ENCODE data around the gene HERC4. TPM values are rescaled to one million over a fixed set of nuclear protein-coding genes. Genes with fewer than 3 reads are reported as not detected.
"Not testable (repeated sequence)": the region's sequence is repeated elsewhere in the genome, so short reads cannot be mapped to it uniquely, and the experiment has no call there.

The HERC4 gene
- total RNA-seq, 2 donors from 2014 or later: 22.0 to 22.5 TPM

- Histone ChIP-seq H3K4me1 (no peaks in the 10 kb centered on the region), H3K9me3 (peaks cover 0 to 12% of the 10 kb centered on the region in 2 donors), H3K4me3 (no peak overlapping the region), H3K27ac (no peak overlapping the region), H3K36me3 (peaks cover 34% of the 10 kb centered on the region), H3K27me3 (no peaks in the 10 kb centered on the region)
- TF ChIP-seq CTCF (IDR thresholded peaks at IDR 0.05): no peak
- DNase-seq (ENCODE audit: low spot score): no peak
These were observed 105.2 kb downstream of the HERC4 start for GRCh38 chr10:67969875-67970274.

DNA sequence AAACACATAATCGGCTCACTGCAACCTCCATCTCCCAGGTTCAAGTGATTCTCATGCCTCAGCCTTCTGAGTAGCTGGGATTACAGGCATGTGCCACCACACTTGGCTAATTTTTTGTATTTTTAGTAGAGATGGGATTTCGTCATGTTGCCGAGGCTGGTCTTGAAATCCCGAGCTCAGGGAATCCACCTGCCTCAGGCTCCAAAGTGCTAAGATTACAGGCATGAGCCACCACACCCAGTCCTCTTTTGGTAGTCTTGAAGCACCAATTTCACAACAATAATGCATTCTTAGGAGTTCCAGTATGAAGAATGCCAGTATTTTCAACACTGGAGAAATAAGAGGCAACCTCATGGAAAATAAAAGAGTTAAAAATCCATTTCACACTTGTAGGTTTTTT is 109.0 kb downstream of the HERC4 start:
- H3K4me1 ChIP-seq; DNase-seq (ENCODE audit: low spot score); H3K27ac ChIP-seq; H3K9me3 ChIP-seq; H3K27me3 ChIP-seq; H3K4me3 ChIP-seq: not testable (repeated sequence)
- H3K36me3 ChIP-seq: peaks cover 16% of the 10 kb centered on the region

DNA sequence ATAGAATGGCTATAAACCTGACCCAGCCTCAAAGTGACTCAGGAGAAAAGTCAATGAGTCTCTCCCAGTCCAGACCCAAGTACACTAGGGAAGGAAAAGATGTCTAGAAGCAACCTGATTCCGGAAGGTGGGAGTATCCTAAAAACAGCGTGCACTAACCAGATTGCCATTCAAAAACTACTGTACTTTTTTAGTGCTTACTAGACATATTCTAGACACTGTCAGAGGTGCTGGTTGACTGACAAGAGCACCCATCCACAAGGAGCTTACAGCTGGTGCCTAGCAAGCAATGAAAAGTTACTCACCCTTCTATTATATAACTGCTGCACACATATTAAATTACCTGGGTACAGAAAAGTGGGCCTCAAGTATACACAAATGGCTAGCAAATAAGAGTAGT is 109.6 kb downstream of the HERC4 start:
- no peak for TF ChIP-seq CTCF (IDR thresholded peaks at IDR 0.05)
- Histone ChIP-seq H3K36me3 (peaks cover 16% of the 10 kb centered on the region), H3K4me3 (no peak overlapping the region), H3K4me1 (no peaks in the 10 kb centered on the region), H3K9me3 (no peaks in the 10 kb centered on the region), H3K27ac (no peak overlapping the region), H3K27me3 (no peaks in the 10 kb centered on the region)
- no peak for DNase-seq (ENCODE audit: low spot score)

- H3K9me3 ChIP-seq: no peaks in the 10 kb centered on the region
- H3K4me1 ChIP-seq: no peaks in the 10 kb centered on the region
- H3K36me3 ChIP-seq: peaks cover 14% of the 10 kb centered on the region
- no peak overlapping the region for H3K4me3 ChIP-seq
- H3K27ac ChIP-seq: no peak overlapping the region
- no peak for TF ChIP-seq CTCF (IDR thresholded peaks at IDR 0.05)
- H3K27me3 ChIP-seq: no peaks in the 10 kb centered on the region
- DNase-seq (ENCODE audit: low spot score): no peak
These were observed 115.1 kb downstream of the HERC4 start for GRCh38 chr10:67959839-67960476.

- H3K36me3 ChIP-seq: peaks cover 33% of the 10 kb centered on the region
These were observed 119.5 kb downstream of the HERC4 start for GRCh38 chr10:67955614-67956013.

DNA sequence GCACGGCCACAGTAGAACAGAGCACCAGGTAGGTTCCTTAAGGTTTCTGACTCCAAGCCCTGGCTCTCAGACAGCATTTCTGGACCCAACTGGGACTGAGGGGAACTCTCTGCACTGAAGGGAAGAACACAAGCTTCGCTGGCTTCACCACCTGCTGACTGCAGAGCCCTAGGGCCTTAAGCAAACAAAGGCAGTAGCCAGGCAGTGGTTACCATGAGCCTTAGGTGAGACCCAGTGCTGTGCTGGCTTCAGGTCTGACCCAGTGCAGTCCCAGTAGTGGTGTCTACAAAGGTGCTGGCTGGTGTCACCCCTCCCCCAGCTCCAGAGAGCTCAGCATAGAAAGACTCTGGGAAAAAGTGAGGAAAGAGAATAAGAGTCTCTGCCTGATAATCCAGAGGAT is 131.2 kb downstream of the HERC4 start:
- no peak for DNase-seq (ENCODE audit: low spot score)
- Histone ChIP-seq H3K4me1 (no peaks in the 10 kb centered on the region), H3K9me3 (no peaks in the 10 kb centered on the region), H3K36me3 (peaks cover 8% of the 10 kb centered on the region), H3K27me3 (no peaks in the 10 kb centered on the region), H3K27ac (no peak overlapping the region), H3K4me3 (no peak overlapping the region)
- no peak for TF ChIP-seq CTCF (IDR thresholded peaks at IDR 0.05)

More at GRCh38 chr10:67955614-67956013, 119.5 kb downstream of the HERC4 start:
- no peak for TF ChIP-seq CTCF (IDR thresholded peaks at IDR 0.05)
- H3K9me3 ChIP-seq: no peaks in the 10 kb centered on the region
- H3K4me1 ChIP-seq: no peaks in the 10 kb centered on the region
- DNase-seq (ENCODE audit: low spot score): no peak
- no peaks in the 10 kb centered on the region for H3K27me3 ChIP-seq
- no peak overlapping the region for H3K4me3 ChIP-seq
- no peak overlapping the region for H3K27ac ChIP-seq

All from right atrium auricular region (tissue), 2 donors.